ENCODE measurements around the gene CMC2. TPM values are rescaled to one million over a fixed set of nuclear protein-coding genes. Genes with fewer than 3 reads are reported as not detected.

CMC2 gene
- total and polyA plus RNA-seq, 8 donors = 10.4 to 149 (median 80.6) TPM

DNA sequence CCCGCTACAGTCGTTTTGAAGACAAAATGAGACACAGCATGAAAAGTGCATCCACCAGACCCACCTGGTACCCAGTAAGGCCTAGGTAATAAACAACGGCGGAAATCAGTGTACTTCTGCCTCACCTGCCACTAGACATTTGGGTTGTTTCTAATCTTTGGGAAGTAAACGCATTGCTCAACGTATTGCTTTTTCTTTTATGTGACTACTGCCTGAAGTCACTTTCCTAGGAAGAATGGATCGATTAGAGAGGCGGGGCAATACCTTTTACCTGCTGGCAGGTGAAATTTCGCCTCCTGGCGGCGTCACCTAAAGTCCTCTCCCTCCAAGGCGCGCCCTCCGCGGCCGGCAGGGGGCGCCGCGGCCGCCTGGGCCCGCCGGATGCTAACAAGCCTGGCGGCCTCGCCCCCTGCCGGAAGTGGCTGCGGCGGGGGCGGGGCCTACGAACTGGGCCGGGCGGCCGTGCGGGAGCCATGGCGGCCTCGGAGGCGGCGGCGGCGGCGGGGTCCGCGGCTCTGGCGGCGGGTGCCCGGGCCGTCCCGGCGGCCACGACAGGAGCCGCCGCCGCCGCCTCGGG is 28.8 kb upstream of the CMC2 start, which contains the start of gene ATMIN:
Gene ATMIN (plus strand): TSS at position 445 of the 577 bp plus-strand sequence. CDS start 29 bp downstream, at position 474.
- intact Hi-C loops (cut with DNase I; ENCODE audit: low total_unique reads) = no loop called here
- TF ChIP-seq, protein P1, sequence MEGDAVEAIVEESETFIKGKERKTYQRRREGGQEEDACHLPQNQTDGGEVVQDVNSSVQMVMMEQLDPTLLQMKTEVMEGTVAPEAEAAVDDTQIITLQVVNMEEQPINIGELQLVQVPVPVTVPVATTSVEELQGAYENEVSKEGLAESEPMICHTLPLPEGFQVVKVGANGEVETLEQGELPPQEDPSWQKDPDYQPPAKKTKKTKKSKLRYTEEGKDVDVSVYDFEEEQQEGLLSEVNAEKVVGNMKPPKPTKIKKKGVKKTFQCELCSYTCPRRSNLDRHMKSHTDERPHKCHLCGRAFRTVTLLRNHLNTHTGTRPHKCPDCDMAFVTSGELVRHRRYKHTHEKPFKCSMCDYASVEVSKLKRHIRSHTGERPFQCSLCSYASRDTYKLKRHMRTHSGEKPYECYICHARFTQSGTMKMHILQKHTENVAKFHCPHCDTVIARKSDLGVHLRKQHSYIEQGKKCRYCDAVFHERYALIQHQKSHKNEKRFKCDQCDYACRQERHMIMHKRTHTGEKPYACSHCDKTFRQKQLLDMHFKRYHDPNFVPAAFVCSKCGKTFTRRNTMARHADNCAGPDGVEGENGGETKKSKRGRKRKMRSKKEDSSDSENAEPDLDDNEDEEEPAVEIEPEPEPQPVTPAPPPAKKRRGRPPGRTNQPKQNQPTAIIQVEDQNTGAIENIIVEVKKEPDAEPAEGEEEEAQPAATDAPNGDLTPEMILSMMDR (IDR thresholded peaks at IDR 0.05) = peak in 5 of 7 experiments; percentile 83 to 98 (median 94)
- TF ChIP-seq POLR2AphosphoS5 (IDR thresholded peaks at IDR 0.05) = peak in 2 of 3 donors; percentile 43 to 61
- no peak for TF ChIP-seq POLR2A (IDR thresholded peaks at IDR 0.05)
- no peak for TF ChIP-seq EP300 (IDR thresholded peaks at IDR 0.05)
- H3K4me3 ChIP-seq = peak within 1 kb of the TSS; percentile 58 to 88 (median 82)
- no peaks in the 10 kb centered on the region for H3K27me3 ChIP-seq
- peak within 1 kb of the TSS; percentile 64 to 90 (median 88) for H3K27ac ChIP-seq
- peak; percentile 93 to 96 for DNase-seq
- WGBS, 5 donors = 3 to 15% (median 5%) methylated on average over 11 to 54 of the region's 54 CpGs
- peaks cover 12 to 38% (median 34%) of the 10 kb centered on the region in 4 donors for H3K4me1 ChIP-seq
- H3K36me3 ChIP-seq = no peaks in the 10 kb centered on the region
- H3K9me3 ChIP-seq = no peaks in the 10 kb centered on the region

DNA sequence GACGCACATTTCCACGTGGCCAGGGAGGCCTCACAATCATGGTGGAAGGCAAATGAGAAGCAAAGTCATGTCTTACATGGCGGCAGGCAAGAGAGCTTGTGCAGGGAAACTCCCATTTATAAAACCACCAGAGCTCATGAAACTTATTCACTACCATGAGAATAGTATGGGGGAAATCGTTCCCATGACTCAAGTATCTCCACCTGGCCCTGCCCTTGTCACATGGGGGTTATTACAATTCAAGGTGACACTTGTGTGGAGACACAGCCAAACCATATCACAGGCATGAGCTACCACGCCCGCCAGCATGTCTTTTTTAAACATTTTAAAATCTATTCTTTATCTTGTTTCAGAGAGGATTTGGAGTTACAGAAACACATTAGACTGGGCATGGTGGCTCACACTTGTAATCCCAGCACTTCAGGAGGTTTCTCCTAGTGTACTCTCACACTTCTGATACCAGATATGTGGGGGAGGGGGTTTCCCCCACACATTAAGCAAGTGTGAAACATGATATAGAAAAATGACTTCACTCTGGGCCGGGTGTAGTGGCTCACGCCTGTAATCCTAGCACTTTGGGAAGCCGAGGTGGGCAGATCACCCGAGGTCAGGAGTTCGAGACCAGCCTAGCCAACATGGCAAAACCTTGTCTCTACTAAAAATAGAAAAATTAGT is 23.4 kb upstream of the CMC2 start:
- Histone ChIP-seq H3K27ac (no peak overlapping the region), H3K4me1 (no peaks in the 10 kb centered on the region), H3K36me3 (peaks cover 0 to 22% (median 13%) of the 10 kb centered on the region in 4 donors), H3K27me3 (no peaks in the 10 kb centered on the region), H3K9me3 (no peaks in the 10 kb centered on the region), H3K4me3 (no peak overlapping the region)
- TF ChIP-seq POLR2A (IDR thresholded peaks at IDR 0.05) (no peak), POLR2AphosphoS5 (IDR thresholded peaks at IDR 0.05) (no peak), EP300 (IDR thresholded peaks at IDR 0.05) (no peak)
- TF ChIP-seq, protein P1 (IDR thresholded peaks at IDR 0.05) = no peak
- intact Hi-C loops (cut with DNase I; ENCODE audit: low total_unique reads) = no loop called here
- DNase-seq = no peak
- WGBS, 5 donors = 82 to 95% (median 92%) methylated on average over 11 of the region's 11 CpGs

DNA sequence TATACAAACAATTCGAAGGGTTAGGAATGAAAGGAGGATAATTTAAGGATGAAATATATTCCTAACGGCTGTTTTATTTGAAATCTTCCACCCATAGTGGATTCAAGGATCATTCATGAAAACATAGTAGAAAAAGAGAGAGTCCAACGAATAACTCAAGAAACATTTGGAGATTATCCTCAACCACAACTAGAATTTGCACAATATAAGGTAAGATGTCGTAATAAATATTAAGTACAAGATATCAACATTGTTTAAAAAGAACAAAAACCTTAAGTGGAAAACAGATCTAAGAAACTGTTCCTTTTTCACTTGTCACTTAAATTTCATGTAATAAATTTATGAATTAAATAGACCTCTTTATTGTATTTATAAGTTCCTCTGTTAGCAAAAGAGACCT is 19.7 kb upstream of the CMC2 start:
- no peak for DNase-seq
- 81 to 93% (median 92%) methylated on average over 4 of the region's 4 CpGs for WGBS, 5 donors
- H3K27ac ChIP-seq = no peak overlapping the region
- H3K4me1 ChIP-seq = no peaks in the 10 kb centered on the region
- TF ChIP-seq POLR2A (IDR thresholded peaks at IDR 0.05) = no peak
- no peak for TF ChIP-seq POLR2AphosphoS5 (IDR thresholded peaks at IDR 0.05)
- TF ChIP-seq EP300 (IDR thresholded peaks at IDR 0.05) = no peak
- TF ChIP-seq, protein P1 (IDR thresholded peaks at IDR 0.05) = no peak
- H3K4me3 ChIP-seq = no peak overlapping the region
- intact Hi-C loops (cut with DNase I; ENCODE audit: low total_unique reads) = no loop called here
- H3K9me3 ChIP-seq = no peaks in the 10 kb centered on the region
- peaks cover 0 to 52% (median 31%) of the 10 kb centered on the region in 4 donors for H3K36me3 ChIP-seq
- no peaks in the 10 kb centered on the region for H3K27me3 ChIP-seq

DNA sequence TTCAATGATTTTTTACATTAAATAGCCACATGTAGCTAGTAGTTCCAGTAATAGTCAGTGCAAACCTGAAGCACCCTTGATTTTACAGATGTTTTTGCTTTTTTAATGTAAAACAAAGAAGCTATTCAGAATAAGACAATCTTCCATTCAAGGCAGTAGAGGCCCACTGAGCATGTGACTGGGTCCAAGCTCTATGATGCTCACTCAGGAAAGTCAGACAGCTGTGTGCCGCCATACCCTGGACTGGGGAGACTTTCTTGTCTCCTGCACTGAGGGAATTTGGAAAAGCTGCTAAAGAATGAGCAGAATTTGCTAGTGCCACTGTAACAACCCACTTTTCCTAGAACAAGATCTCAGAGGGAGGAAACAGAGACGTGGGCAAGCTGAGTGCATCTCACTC is 11.8 kb upstream of the CMC2 start:
- H3K4me3 ChIP-seq = no peak overlapping the region
- no peaks in the 10 kb centered on the region for H3K9me3 ChIP-seq
- H3K4me1 ChIP-seq = no peaks in the 10 kb centered on the region
- H3K27ac ChIP-seq = no peak overlapping the region
- intact Hi-C loops (cut with DNase I; ENCODE audit: low total_unique reads) = no loop called here
- no peaks in the 10 kb centered on the region for H3K27me3 ChIP-seq
- TF ChIP-seq, protein P1 (IDR thresholded peaks at IDR 0.05) = no peak
- TF ChIP-seq POLR2AphosphoS5 (IDR thresholded peaks at IDR 0.05) (no peak), POLR2A (IDR thresholded peaks at IDR 0.05) (no peak), EP300 (IDR thresholded peaks at IDR 0.05) (no peak)
- H3K36me3 ChIP-seq = peaks cover 10 to 95% (median 68%) of the 10 kb centered on the region in 4 donors
- DNase-seq = no peak
- WGBS, 5 donors = 96 to 98% (median 97%) methylated on average over 2 of the region's 2 CpGs
